Caki2 (cell line): ENCODE measurements around the gene CCNA1. TPM values are rescaled to one million over a fixed set of nuclear protein-coding genes. Genes with fewer than 3 reads are reported as not detected.

ENCODE experiments used
- DNase-seq: peaks from one replicate; pipeline ENCODE4 v3.0.0-alpha.2; 2015; ENCODE audit warnings: low read depth
- in situ Hi-C: cut with HindIII; loops from 2 replicates; pipeline ENCODE4 v1.10.0; 2016; ENCODE audit warnings: low sequenced_read_pairs, low pct_unique_long_range_greater_than_20kb, mixed read lengths
- total RNA-seq: library from RNA; depleted of rRNA; stranded (reverse); fragments of >200 nt; shearing (Covaris generic); gene quantifications from 2 replicates; pipeline ENCODE4 v1.2.3, GENCODE V29; 2014; ENCODE audit warnings: low replicate concordance; rRNA removed

CCNA1 gene
- total RNA-seq, result 7.8 and 8.1 TPM in 2 replicates

- DNase-seq, result peak; percentile 73
- in situ Hi-C loops, result no loop called here
These were observed at the start of gene CCNA1 for GRCh38 chr13:36432106-36432544. Gene CCNA1, plus strand, starts transcription at chr13:36432495. Its CDS starts 562 bp downstream, at chr13:36433057.

GRCh38 chr13:36385489-36385888 is 46.8 kb upstream of the CCNA1 start:
- DNase-seq, result no peak
- in situ Hi-C loops, result no loop called here

DNA sequence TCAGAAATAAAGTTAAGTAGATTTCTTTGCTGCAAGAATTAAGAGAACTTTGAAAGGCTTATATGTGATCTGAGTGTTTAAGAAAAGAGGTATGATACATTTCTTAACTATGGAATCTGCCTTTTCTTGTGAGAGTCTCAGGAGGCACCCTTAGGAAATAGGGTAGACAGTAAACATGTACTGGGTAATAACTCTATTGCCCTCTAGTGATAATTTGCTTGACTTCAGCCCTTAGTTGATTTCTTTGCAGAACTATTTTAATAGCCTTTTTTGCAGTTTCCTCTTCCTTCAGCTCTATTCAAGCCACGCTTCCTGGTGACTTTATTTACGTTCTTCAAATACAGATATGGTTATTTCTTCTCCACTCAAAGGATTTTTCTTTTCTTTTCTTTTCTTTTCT is 37.0 kb upstream of the CCNA1 start:
- in situ Hi-C loops, result no loop called here
- no peak for DNase-seq

DNA sequence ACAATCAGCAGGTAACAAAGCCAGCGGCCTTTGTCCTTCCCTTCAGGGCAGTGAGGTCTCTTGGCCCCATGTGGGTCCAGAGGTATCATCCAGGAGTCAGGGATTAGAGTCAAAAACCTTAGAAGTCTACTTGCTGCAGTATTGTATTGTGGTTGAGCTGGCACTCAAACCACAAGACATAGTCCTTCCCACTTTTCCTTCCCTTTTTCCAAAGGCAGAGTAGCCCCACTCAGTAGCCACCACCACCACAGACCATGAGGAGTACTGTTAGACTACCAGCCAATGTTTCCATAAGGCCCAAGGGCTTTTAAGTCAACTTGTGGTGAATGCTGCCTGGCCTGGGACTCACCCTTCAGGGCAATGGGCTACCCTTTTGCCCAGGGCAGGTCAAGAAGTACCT is 27.1 kb upstream of the CCNA1 start:
- in situ Hi-C loops, result no loop called here

GRCh38 chr13:36412736-36413135 is 19.6 kb upstream of the CCNA1 start:
- in situ Hi-C loops, result no loop called here
- no peak for DNase-seq

More for the DNA sequence above, 27.1 kb upstream of the CCNA1 start:
- DNase-seq, result no peak

DNA sequence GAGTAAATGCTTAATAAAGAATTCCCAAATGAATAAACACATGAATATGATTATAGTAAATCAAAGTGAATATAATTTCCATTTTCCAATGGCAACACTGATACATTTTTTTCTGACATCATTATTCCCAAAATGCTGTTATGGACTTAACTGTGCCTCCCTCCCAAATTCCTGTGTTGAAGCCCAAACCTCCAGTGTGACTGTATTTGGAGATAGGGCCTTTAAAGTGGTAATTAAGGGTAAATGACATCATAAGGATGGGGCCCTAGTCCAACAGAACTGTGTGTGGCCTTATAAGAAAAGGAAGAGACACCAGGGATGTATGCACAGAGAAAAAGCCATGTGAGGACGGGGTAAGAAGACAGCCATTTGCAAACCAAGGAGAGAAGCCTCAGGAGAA is 19.1 kb upstream of the CCNA1 start:
- in situ Hi-C loops, result no loop called here
- DNase-seq, result no peak

DNA sequence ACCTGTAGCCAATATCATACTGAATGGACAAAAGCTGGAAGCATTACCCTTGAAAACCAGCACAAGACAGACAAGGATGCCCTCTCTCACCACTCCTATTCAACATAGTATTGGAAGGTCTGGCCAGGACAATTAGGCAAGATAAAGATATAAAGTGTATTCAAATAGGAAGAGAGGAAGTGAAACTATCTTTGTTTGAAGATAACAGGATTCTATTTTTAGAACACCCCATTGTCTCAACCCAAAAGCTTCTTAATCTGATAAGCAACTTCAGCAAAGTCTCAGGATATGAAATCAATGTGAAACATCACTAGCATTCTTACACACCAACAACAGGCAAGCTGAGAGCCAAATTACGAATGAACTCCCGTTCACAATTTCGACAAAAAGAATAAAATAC is 17.8 kb upstream of the CCNA1 start:
- in situ Hi-C loops, result no loop called here
- no peak for DNase-seq

- no peak for DNase-seq
- in situ Hi-C loops, result no loop called here
These were observed 15.0 kb upstream of the CCNA1 start for GRCh38 chr13:36417331-36417730.

DNA sequence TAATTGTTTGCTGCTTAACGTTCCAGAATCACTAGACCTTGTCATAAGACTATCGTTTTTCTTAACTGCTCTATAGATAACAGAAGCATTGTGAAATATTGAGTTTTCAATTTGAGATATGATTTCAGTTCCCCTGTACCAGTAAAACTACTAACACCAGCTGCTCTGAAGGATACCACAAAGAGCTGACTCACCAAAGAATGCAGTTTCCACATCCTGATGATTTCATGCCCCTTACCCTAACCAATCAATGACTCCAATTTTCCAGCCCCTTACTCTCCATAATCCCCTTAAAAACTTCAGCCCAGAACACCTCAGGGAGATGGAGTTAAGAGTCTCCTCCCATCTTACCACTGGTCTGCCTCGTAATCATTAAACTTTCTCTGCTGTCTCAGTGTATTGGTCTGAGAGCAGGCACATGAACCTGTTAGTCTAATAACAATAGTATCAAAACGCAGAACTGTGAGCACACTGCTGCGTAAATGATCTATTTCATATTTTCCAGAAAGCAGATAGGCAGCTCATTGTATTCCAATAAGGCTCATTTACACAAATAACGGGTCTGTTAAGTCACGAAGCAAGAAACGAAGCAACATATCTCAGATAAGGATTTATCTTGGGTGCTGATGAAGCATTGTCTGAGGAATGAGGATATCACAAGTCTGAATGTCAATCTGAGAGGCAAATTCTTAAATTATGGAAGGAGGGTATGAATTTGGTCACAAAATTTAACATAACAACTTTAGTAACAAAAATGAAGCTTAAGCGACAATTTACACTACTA is 14.1 kb upstream of the CCNA1 start:
- peak; percentile 57 for DNase-seq
- in situ Hi-C loops, result no loop called here

GRCh38 chr13:36420437-36420891 is 11.8 kb upstream of the CCNA1 start:
- in situ Hi-C loops, result no loop called here
- DNase-seq, result peak; percentile 69

- no peak for DNase-seq
- in situ Hi-C loops, result no loop called here
These were observed 10.8 kb upstream of the CCNA1 start for GRCh38 chr13:36421447-36421846.

- no peak for DNase-seq
- in situ Hi-C loops, result no loop called here
These were observed 4.2 kb upstream of the CCNA1 start for GRCh38 chr13:36428086-36428485.

GRCh38 chr13:36430247-36431203 is 1.8 kb upstream of the CCNA1 start:
- no peak for DNase-seq
- in situ Hi-C loops, result no loop called here

- DNase-seq, result no peak
- in situ Hi-C loops, result no loop called here
These were observed 840 bp upstream of the CCNA1 start for GRCh38 chr13:36431204-36432105.

- in situ Hi-C loops, result no loop called here
- DNase-seq, result no peak
These were observed 4.5 kb downstream of the CCNA1 start for GRCh38 chr13:36436811-36437210.

- in situ Hi-C loops, result no loop called here
- DNase-seq, result no peak
These were observed 6.5 kb downstream of the CCNA1 start for GRCh38 chr13:36438594-36439483.

- DNase-seq, result no peak
- in situ Hi-C loops, result no loop called here
These were observed 13.0 kb downstream of the CCNA1 start for GRCh38 chr13:36445278-36445677.
